ENCODE data around the gene ZDHHC8. TPM values are rescaled to one million over a fixed set of nuclear protein-coding genes. Genes with fewer than 3 reads are reported as not detected.

Gene ZDHHC8
- total RNA-seq, 2 donors from 2014 or later, result 14.1 to 36.6 TPM

DNA sequence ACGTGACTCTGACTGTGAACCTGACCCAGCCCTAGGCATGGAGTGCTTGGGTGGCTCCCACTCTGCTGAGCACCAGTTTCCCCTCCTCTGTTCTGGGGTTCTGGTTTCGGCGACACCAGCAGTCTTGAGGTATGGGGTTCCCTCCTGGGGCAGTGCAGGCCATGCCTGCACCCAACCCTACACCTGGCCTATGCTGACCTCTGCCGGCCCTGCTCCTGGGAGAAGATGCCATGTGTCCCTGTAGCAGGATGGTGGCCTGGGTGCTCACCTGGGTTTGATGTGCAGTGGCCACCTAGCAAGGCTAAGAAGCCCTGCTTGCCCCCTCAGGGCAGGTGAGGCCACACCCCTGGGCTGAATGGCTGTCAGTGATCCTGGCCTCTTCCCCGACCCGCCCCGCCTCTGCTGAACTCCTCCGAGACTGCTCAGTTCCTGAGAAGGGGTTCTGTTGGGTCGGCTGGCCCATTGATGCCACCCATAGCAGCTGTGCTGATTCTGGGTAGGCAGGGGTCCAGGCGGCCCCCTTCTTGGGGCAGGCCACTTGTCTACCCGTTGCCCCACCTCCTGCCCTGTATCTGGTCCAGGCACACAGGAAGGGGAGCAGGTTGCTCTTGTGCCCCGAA lies 2.4 kb downstream of the ZDHHC8 start:
- H3K4me1 ChIP-seq (replicated peaks), result peaks cover 9% of the 10 kb centered on the region
- H3K36me3 ChIP-seq, result no peaks in the 10 kb centered on the region
- no peak overlapping the region for H3K4me3 ChIP-seq
- H3K27ac ChIP-seq, result no peak overlapping the region
- TF ChIP-seq POLR2AphosphoS5 (IDR thresholded peaks at IDR 0.05), result no peak
- TF ChIP-seq, protein P1, sequence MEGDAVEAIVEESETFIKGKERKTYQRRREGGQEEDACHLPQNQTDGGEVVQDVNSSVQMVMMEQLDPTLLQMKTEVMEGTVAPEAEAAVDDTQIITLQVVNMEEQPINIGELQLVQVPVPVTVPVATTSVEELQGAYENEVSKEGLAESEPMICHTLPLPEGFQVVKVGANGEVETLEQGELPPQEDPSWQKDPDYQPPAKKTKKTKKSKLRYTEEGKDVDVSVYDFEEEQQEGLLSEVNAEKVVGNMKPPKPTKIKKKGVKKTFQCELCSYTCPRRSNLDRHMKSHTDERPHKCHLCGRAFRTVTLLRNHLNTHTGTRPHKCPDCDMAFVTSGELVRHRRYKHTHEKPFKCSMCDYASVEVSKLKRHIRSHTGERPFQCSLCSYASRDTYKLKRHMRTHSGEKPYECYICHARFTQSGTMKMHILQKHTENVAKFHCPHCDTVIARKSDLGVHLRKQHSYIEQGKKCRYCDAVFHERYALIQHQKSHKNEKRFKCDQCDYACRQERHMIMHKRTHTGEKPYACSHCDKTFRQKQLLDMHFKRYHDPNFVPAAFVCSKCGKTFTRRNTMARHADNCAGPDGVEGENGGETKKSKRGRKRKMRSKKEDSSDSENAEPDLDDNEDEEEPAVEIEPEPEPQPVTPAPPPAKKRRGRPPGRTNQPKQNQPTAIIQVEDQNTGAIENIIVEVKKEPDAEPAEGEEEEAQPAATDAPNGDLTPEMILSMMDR (IDR thresholded peaks at IDR 0.05), result no peak
- no peak for TF ChIP-seq POLR2A (IDR thresholded peaks at IDR 0.05)
- no peaks in the 10 kb centered on the region for H3K27me3 ChIP-seq (replicated peaks; ENCODE audit: insufficient read depth)
- intact Hi-C loops (cut with DNase I), result loop anchor here (5.0 kb wide), 1 partner anchor 52 kb away; the partner anchor contains the start of gene DGCR8
- DNase-seq (ENCODE audit: low spot score), result no peak
- WGBS, result 79% methylated on average over 12 of the region's 12 CpGs
- no peaks in the 10 kb centered on the region for H3K9me3 ChIP-seq

DNA sequence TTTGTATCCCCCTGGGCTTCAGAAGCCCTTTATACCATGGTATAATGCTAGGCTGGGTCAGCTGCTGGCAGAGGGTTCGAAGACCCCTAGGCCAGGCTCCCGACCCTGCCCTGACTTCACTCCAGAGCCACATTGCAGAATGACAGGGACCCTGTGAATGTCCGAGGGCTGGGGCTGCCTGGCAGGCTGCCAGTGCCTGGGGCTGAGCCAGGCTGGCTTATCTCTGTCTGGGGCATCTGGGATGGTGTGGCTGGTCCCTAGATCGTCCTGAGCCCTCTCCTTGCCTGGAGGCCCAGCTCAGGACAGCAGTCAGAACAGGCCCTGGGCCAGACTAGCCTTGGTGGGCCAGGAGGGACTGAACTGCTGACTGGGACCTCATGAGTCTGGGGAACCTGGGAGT lies 3.7 kb downstream of the ZDHHC8 start:
- Histone ChIP-seq H3K4me3 (no peak overlapping the region), H3K27me3 (replicated peaks; ENCODE audit: insufficient read depth) (no peaks in the 10 kb centered on the region), H3K9me3 (no peaks in the 10 kb centered on the region), H3K4me1 (replicated peaks) (peaks cover 9% of the 10 kb centered on the region), H3K36me3 (no peaks in the 10 kb centered on the region), H3K27ac (no peak overlapping the region)
- DNase-seq (ENCODE audit: low spot score), result no peak
- 60% methylated on average over 4 of the region's 4 CpGs for WGBS
- no peak for TF ChIP-seq POLR2AphosphoS5 (IDR thresholded peaks at IDR 0.05)
- TF ChIP-seq, protein P1 (IDR thresholded peaks at IDR 0.05), result no peak
- no peak for TF ChIP-seq POLR2A (IDR thresholded peaks at IDR 0.05)
- intact Hi-C loops (cut with DNase I), result no loop called here

DNA sequence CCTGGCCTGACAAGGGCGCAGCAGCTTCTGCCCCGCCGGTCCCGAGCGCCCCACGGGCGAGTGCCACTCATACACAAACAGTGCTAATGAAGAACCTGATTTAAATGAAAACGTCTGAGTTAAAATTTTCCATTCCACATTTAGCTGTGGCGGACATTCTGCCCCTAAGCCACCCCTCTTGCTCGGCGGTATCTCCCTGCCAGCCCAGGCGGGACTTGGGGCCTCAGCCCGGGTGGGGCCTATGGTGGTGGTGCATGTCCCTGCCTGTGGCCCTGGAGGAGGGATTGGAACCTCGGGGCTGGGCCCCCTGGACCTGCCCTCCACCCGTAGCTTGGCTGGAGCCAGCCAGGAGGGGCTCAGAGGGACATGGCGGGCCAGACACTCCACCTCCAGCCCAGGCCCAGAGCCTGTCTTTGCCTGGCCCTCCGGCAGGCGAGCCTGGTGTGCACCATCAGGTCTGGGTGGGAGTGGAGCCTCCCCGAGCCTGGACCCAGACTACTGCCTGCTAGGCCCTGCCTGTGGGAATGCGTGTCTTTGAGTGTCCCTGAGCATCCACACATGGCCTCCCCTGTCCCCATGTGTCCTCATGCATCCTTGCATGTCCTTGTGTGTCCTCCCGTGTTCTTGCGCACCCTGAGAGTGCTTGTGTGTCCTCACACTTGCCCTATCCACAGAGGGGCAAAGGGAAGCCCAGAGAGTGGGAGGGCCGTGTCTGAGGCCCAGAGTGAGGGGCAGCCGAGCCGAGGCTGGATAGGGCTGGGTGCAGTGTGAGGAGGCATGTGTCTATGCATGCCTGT lies 4.4 kb downstream of the ZDHHC8 start:
- WGBS, result 75% methylated on average over 22 of the region's 25 CpGs
- no peak for DNase-seq (ENCODE audit: low spot score)
- Histone ChIP-seq H3K4me1 (replicated peaks) (peaks cover 9% of the 10 kb centered on the region), H3K9me3 (no peaks in the 10 kb centered on the region), H3K27ac (no peak overlapping the region), H3K27me3 (replicated peaks; ENCODE audit: insufficient read depth) (no peaks in the 10 kb centered on the region), H3K4me3 (no peak overlapping the region), H3K36me3 (no peaks in the 10 kb centered on the region)
- no peak for TF ChIP-seq POLR2A (IDR thresholded peaks at IDR 0.05)
- TF ChIP-seq POLR2AphosphoS5 (IDR thresholded peaks at IDR 0.05), result no peak
- TF ChIP-seq, protein P1 (IDR thresholded peaks at IDR 0.05), result no peak
- intact Hi-C loops (cut with DNase I), result no loop called here

DNA sequence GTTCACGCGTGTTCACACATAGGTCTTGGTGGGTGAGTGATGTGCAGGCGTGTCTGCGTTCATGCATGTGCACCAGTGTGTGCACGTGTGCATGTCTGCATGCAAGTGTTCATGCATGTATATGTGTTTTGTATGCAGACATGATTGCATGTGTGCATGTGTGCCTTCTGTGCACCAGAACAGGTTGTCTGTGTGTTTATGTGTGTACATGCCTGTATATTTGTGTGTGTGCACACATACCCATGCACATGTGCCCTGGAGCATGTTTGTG lies 4.9 kb downstream of the ZDHHC8 start:
- intact Hi-C loops (cut with DNase I), result no loop called here
- H3K36me3 ChIP-seq, result no peaks in the 10 kb centered on the region
- H3K9me3 ChIP-seq, result no peaks in the 10 kb centered on the region
- TF ChIP-seq, protein P1 (IDR thresholded peaks at IDR 0.05), result no peak
- TF ChIP-seq POLR2AphosphoS5 (IDR thresholded peaks at IDR 0.05) (no peak), POLR2A (IDR thresholded peaks at IDR 0.05) (no peak)
- H3K4me3 ChIP-seq, result no peak overlapping the region
- no peaks in the 10 kb centered on the region for H3K27me3 ChIP-seq (replicated peaks; ENCODE audit: insufficient read depth)
- WGBS, result 91% methylated on average over 5 of the region's 5 CpGs
- no peak for DNase-seq (ENCODE audit: low spot score)
- H3K4me1 ChIP-seq (replicated peaks), result peaks cover 9% of the 10 kb centered on the region
- H3K27ac ChIP-seq, result no peak overlapping the region

DNA sequence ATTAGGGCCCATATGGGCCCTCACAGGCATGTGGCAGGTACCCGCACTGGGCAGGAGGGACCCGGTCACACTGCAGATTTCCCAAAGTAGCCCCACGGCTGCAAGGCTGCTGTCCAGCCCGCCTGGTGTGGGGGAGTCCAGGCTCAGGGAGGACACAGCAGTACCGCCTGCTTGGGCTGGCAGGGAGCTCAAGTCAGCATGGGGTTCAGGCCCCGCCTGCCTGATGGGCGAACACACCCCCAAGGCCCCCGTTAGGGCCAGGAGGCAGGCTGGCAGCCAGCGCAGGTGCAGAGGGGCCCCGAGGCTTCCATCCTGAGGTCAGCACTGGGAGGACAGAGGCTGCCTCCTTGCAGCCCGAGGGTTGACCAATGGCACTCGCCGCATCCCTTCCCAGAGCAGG lies 5.5 kb downstream of the ZDHHC8 start:
- no peaks in the 10 kb centered on the region for H3K9me3 ChIP-seq
- 83% methylated on average over 10 of the region's 13 CpGs for WGBS
- H3K27ac ChIP-seq, result no peak overlapping the region
- no peaks in the 10 kb centered on the region for H3K36me3 ChIP-seq
- peaks cover 9% of the 10 kb centered on the region for H3K4me1 ChIP-seq (replicated peaks)
- no peak overlapping the region for H3K4me3 ChIP-seq
- DNase-seq (ENCODE audit: low spot score), result no peak
- no peaks in the 10 kb centered on the region for H3K27me3 ChIP-seq (replicated peaks; ENCODE audit: insufficient read depth)
- intact Hi-C loops (cut with DNase I), result no loop called here
- TF ChIP-seq POLR2A (IDR thresholded peaks at IDR 0.05) (no peak), POLR2AphosphoS5 (IDR thresholded peaks at IDR 0.05) (no peak)
- TF ChIP-seq, protein P1 (IDR thresholded peaks at IDR 0.05), result no peak
